A549 (cell line): ENCODE data around the gene GTPBP2. TPM values are rescaled to one million over a fixed set of nuclear protein-coding genes. Genes with fewer than 3 reads are reported as not detected.
A peak's percentile ranks its signal among the peaks of the same experiment; 100 is the strongest.

Experiments
- ATAC-seq, 2 experiments: fragments of 200-7000 bp in 1 of 2; fragments of >200 bp in 1 of 2; cut with Nextera tagmentation in 1 of 2; cut with Tn5 transposase in 1 of 2; 3 replicates each; pipeline versions ENCODE4 v1.8.0 to v1.9.1; 2018 to 2020; ENCODE audit warnings: mild to moderate bottlenecking in 1 of 2, moderate library complexity in 1 of 2
- CTCF ChIA-PET: fragments of 300-600 bp; sonication (Branson Sonifier 250); formaldehyde crosslinking; extraction: SDS; loops from one replicate; lab custom pipeline; 2021; ENCODE audit warnings: antibody characterized with exemption, inconsistent platforms; lab: Yijun Ruan, JAX
- POLR2A ChIA-PET: fragments of 350-600 bp; formaldehyde crosslinking; extraction: SDS; loops from one replicate; lab custom pipeline; 2021; ENCODE audit warnings: antibody characterized with exemption, inconsistent platforms; lab: Yijun Ruan, JAX
- DNase-seq, 2 experiments: peaks; one replicate each; pipeline versions ENCODE4 v3.0.0 to v3.0.0-alpha.2; 2011 to 2016; ENCODE audit warnings: low read depth in 1 of 2, low spot score in 1 of 2
- FAIRE-seq: peaks from 2 replicates; lab custom pipeline; 2011; peaks lifted over from hg19 to GRCh38; lab: Jason Lieb, UNC
- H3K27ac ChIP-seq, 2 experiments: fragments of >200 bp; sonication (Bioruptor Twin); formaldehyde crosslinking; 3 replicates each; pipeline ENCODE4 v1.5.1; 2016 to 2017
- H3K4me1 ChIP-seq: fragments of >200 bp; sonication (Bioruptor Twin); formaldehyde crosslinking; 3 replicates; pipeline ENCODE4 v1.6.1; 2016
- H3K4me2 ChIP-seq: fragments of >200 bp; sonication (Bioruptor Twin); formaldehyde crosslinking; 3 replicates; pipeline ENCODE4 v1.6.1; 2016
- H3K4me3 ChIP-seq: fragments of >200 bp; sonication (Bioruptor Twin); formaldehyde crosslinking; 3 replicates; pipeline ENCODE4 v1.5.1; 2016
- H3K9me3 ChIP-seq: fragments of >200 bp; sonication (Bioruptor Twin); formaldehyde crosslinking; 3 replicates; pipeline ENCODE4 v1.6.1; 2016
- CHD2 ChIP-seq: fragments of 150-350 bp; IDR thresholded peaks from 2 replicates; pipeline ENCODE4 v1.6.1; 2014; ENCODE audit warnings: low read length; ENCODE audit not compliant: partially characterized antibody
- EHMT2 ChIP-seq: fragments of 200-600 bp; sonication (generic); IDR thresholded peaks from 2 replicates; pipeline ENCODE4 v1.6.1; 2016; ENCODE audit warnings: antibody characterized with exemption, low read depth, mild to moderate bottlenecking, moderate library complexity
- FOSB ChIP-seq: fragments of 250-450 bp; sonication (Bioruptor Pico); IDR thresholded peaks from 2 replicates; pipeline ENCODE4 v1.5.0; 2020; ENCODE audit warnings: mild to moderate bottlenecking, moderate library complexity
- FOSL2 ChIP-seq, 2 experiments: fragments of 450-650 bp in 1 of 2; fragments of >200 bp in 1 of 2; sonication (Bioruptor Twin) in 1 of 2; formaldehyde crosslinking; IDR thresholded peaks; 2 replicates each; pipeline versions ENCODE4 v1.5.0 to v1.6.1; 2016 to 2020; ENCODE audit warnings: mild to moderate bottlenecking in 1 of 2, moderate library complexity in 1 of 2
- FOXS1 ChIP-seq: fragments of 250-450 bp; sonication (Bioruptor Pico); IDR thresholded peaks from 2 replicates; pipeline ENCODE4 v1.5.0; 2020; ENCODE audit warnings: mild to moderate bottlenecking, moderate library complexity
- GATA3 ChIP-seq: IDR thresholded peaks from 2 replicates; pipeline ENCODE4 v1.6.1; 2012; ENCODE audit warnings: borderline replicate concordance
- HEYL ChIP-seq: fragments of 250-450 bp; sonication (Bioruptor Pico); IDR thresholded peaks from 2 replicates; pipeline ENCODE4 v1.8.0; 2021; ENCODE audit warnings: mild to moderate bottlenecking, moderate library complexity
- HOXB13 ChIP-seq: fragments of 250-450 bp; sonication (Bioruptor Pico); IDR thresholded peaks from 2 replicates; pipeline ENCODE4 v1.5.0; 2020; ENCODE audit warnings: low read depth, mild to moderate bottlenecking, moderate library complexity
- JUNB ChIP-seq: fragments of >200 bp; sonication (Bioruptor Twin); formaldehyde crosslinking; IDR thresholded peaks from 2 replicates; pipeline ENCODE4 v1.6.1; 2016
- KDM1A ChIP-seq: fragments of 200-600 bp; sonication (generic); IDR thresholded peaks from 2 replicates; pipeline ENCODE4 v1.6.1; 2016; ENCODE audit warnings: low read depth, mild to moderate bottlenecking
- KDM5A ChIP-seq: fragments of 200-600 bp; sonication (generic); IDR thresholded peaks from 2 replicates; pipeline ENCODE4 v1.6.1; 2016; ENCODE audit warnings: antibody characterized with exemption, mild to moderate bottlenecking
- MAFK ChIP-seq: fragments of 450-650 bp; IDR thresholded peaks from 2 replicates; pipeline ENCODE4 v1.6.1; 2014; ENCODE audit not compliant: partially characterized antibody
- NPAS2 ChIP-seq: fragments of 250-450 bp; sonication (Bioruptor Pico); IDR thresholded peaks from 2 replicates; pipeline ENCODE4 v1.8.0; 2022; ENCODE audit warnings: mild to moderate bottlenecking, moderate library complexity, borderline replicate concordance
- POLR2A ChIP-seq: IDR thresholded peaks from 2 replicates; pipeline ENCODE4 v1.6.1; 2012; ENCODE audit warnings: mild to moderate bottlenecking, low read length
- RAD21 ChIP-seq, 2 experiments: fragments of >200 bp in 1 of 2; sonication (Bioruptor Twin) in 1 of 2; formaldehyde crosslinking in 1 of 2; IDR thresholded peaks in 1 of 2; conservative IDR thresholded peaks in 1 of 2; 2 replicates in 1 of 2; 3 replicates in 1 of 2; pipeline ENCODE4 v1.6.1; 2012 to 2018; ENCODE audit warnings: inconsistent platforms in 1 of 2
- RARB ChIP-seq: fragments of 250-450 bp; sonication (Bioruptor Pico); IDR thresholded peaks from 2 replicates; pipeline ENCODE4 v1.8.0; 2021; ENCODE audit warnings: mild to moderate bottlenecking, moderate library complexity
- RCOR1 ChIP-seq: fragments of 150-350 bp; IDR thresholded peaks from 2 replicates; pipeline ENCODE4 v1.6.1; 2014; ENCODE audit warnings: antibody characterized with exemption, low read length, low read depth
- RFX5 ChIP-seq: fragments of 450-650 bp; IDR thresholded peaks from 2 replicates; pipeline ENCODE4 v1.7.1; 2014; ENCODE audit warnings: antibody characterized with exemption, mild to moderate bottlenecking, moderate library complexity
- RNF2 ChIP-seq: fragments of 200-600 bp; sonication (generic); IDR thresholded peaks from 2 replicates; pipeline ENCODE4 v1.6.1; 2016; ENCODE audit warnings: low read depth, mild to moderate bottlenecking, antibody characterized with exemption, moderate library complexity, borderline replicate concordance
- SMC3 ChIP-seq: fragments of >200 bp; sonication (Bioruptor Twin); formaldehyde crosslinking; IDR thresholded peaks from 3 replicates; pipeline ENCODE4 v1.6.1; 2018; ENCODE audit warnings: inconsistent platforms
- TP53 ChIP-seq: fragments of 250-450 bp; sonication (Bioruptor Pico); IDR thresholded peaks from 2 replicates; pipeline ENCODE4 v1.5.0; 2021; ENCODE audit warnings: mild to moderate bottlenecking, moderate library complexity
- ZC3H11A ChIP-seq: fragments of 450-650 bp; IDR thresholded peaks from 2 replicates; pipeline ENCODE4 v1.6.1; 2014; ENCODE audit warnings: antibody characterized with exemption, mild to moderate bottlenecking
- ZFP36 ChIP-seq: fragments of 450-650 bp; IDR thresholded peaks from 2 replicates; pipeline ENCODE4 v1.6.1; 2014; ENCODE audit warnings: borderline replicate concordance; ENCODE audit not compliant: partially characterized antibody
- WGBS: methylation state at CpG from one replicate; pipeline ENCODE4 v1.1.6; 2017; ENCODE audit errors: missing lambda C conversion rate; 5-methylcytosine and 5-hydroxymethylcytosine counted together
- polyA plus RNA-seq, 4 experiments: library from polyadenylated mRNA; depleted of rRNA in 3 of 4; stranded (reverse); fragments of >200 nt; fragmentation: RNase III in 1 of 4; extraction: RNeasy Plus Mini Kit Qiagen cat#74134 plus additional on column Dnase treatment in 1 of 4; gene quantifications; 2 replicates in 3 of 4; 3 replicates in 1 of 4; pipeline ENCODE4 v1.2.3, GENCODE V29; 2011 to 2017
- TF ChIP-seq, protein P1 (sequence below): fragments of >200 bp; sonication (Bioruptor Twin); formaldehyde crosslinking; IDR thresholded peaks from 3 replicates; pipeline ENCODE4 v1.5.1; 2016
- TF ChIP-seq, protein P2 (sequence below): fragments of 450-650 bp; IDR thresholded peaks from 2 replicates; pipeline ENCODE4 v1.6.1; 2014; ENCODE audit warnings: antibody characterized with exemption
- TF ChIP-seq, protein P3 (sequence below): IDR thresholded peaks from 2 replicates; pipeline ENCODE4 v1.6.1; 2012
- TF ChIP-seq, protein P4 (sequence below): fragments of >200 bp; sonication (Bioruptor Twin); formaldehyde crosslinking; IDR thresholded peaks from 2 replicates; pipeline ENCODE4 v1.6.1; 2016

The GTPBP2 gene
- polyA plus RNA-seq, 2 of the 4 experiments (the other 2 are of a cell fraction) = 28.9 to 59.6 TPM

DNA sequence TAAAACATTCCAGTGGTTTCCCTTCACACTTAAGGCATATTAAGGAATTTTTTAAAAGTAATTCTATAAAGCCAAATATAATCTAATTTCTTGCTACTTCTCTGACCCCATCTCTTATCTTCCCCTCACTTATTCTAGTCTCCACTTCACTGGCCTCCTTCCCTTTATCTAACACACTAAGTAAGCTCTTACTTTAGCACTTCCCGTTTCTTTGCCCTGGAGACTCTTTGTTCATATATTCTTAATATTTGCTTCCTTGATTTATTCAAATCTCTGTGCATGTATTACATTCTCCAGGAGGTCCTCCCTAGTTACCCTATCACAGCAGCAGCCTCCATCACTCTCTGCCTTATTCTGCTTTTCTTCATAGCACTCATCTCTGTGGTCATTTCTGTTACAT lies 20.3 kb downstream of the GTPBP2 start:
- TF ChIP-seq FOXS1 (CRISPR knock-in tag) (no peak), RCOR1 (no peak)
- H3K9me3 ChIP-seq = no peaks in the 10 kb centered on the region
- POLR2A ChIA-PET = interaction anchor here (1.0 kb wide), 1 partner anchor 21 kb away, joined by 3 read pairs; no protein-coding TSS in a partner anchor
- DNase-seq = no peak
- H3K27ac ChIP-seq = no peak overlapping the region; a peak in 1 of 6 replicates
- ATAC-seq = no peak
- no peak for FAIRE-seq
- no peak overlapping the region for H3K4me3 ChIP-seq
- H3K4me2 ChIP-seq = no peak overlapping the region
- CTCF ChIA-PET = interaction anchor here (0.6 to 5.6 kb wide), 18 partner anchors 11 to 473 kb away, joined by 3 to 45 read pairs (median 5); partner anchors contain the start of genes GTPBP2, LRRC73 and MRPS18A
- 86% methylated on average over 1 of the region's 1 CpG for WGBS
- H3K4me1 ChIP-seq = no peaks in the 10 kb centered on the region; the same call in 2 of the 3 replicates

DNA sequence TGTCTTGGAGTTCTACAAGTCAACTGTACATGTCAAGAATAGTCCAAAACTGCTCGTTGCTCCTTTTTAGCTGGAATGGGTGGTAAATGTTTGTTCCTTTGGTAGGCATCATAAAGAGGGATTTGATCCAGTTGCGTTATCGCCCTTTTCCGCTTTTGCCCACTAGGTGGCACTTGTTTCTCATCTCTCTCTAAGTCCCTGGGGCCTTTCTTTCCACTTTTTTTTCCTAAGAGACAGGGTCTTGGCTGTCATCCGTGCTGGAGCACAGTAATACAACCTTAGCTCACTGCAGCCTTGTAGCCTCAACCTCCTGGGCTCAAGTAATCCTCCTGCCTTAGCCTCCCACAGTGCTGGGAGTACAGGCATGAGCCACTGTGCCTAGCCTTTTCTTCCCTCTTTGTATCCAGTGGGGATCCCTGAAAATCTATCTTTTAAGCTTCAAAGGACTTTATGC lies 20.7 kb downstream of the GTPBP2 start:
- no peak overlapping the region for H3K4me3 ChIP-seq
- FAIRE-seq (no peak), ATAC-seq (peak; percentile 85 to 86), DNase-seq (peak; percentile 50 to 69)
- no peaks in the 10 kb centered on the region; the same call in 2 of the 3 replicates for H3K4me1 ChIP-seq
- TF ChIP-seq TP53 (CRISPR knock-in tag) = no peak
- TF ChIP-seq EHMT2 = no peak
- TF ChIP-seq ZC3H11A = no peak
- peak; percentile 41; the same call in 2 of the 3 replicates for TF ChIP-seq SMC3
- TF ChIP-seq RAD21 (conservative IDR thresholded peaks at IDR 0.05 in 1 of 2, IDR thresholded peaks at IDR 0.05 in 1 of 2) = peak; percentile 46; a peak in 4 of 5 replicates
- TF ChIP-seq, protein P1, sequence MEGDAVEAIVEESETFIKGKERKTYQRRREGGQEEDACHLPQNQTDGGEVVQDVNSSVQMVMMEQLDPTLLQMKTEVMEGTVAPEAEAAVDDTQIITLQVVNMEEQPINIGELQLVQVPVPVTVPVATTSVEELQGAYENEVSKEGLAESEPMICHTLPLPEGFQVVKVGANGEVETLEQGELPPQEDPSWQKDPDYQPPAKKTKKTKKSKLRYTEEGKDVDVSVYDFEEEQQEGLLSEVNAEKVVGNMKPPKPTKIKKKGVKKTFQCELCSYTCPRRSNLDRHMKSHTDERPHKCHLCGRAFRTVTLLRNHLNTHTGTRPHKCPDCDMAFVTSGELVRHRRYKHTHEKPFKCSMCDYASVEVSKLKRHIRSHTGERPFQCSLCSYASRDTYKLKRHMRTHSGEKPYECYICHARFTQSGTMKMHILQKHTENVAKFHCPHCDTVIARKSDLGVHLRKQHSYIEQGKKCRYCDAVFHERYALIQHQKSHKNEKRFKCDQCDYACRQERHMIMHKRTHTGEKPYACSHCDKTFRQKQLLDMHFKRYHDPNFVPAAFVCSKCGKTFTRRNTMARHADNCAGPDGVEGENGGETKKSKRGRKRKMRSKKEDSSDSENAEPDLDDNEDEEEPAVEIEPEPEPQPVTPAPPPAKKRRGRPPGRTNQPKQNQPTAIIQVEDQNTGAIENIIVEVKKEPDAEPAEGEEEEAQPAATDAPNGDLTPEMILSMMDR = peak; percentile 64
- TF ChIP-seq, protein P2, sequence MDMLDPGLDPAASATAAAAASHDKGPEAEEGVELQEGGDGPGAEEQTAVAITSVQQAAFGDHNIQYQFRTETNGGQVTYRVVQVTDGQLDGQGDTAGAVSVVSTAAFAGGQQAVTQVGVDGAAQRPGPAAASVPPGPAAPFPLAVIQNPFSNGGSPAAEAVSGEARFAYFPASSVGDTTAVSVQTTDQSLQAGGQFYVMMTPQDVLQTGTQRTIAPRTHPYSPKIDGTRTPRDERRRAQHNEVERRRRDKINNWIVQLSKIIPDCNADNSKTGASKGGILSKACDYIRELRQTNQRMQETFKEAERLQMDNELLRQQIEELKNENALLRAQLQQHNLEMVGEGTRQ = no peak
- no peak overlapping the region for H3K4me2 ChIP-seq
- peak overlapping the region in 1 of 2 experiments; percentile 54; a peak in 1 of 6 replicates for H3K27ac ChIP-seq
- no peaks in the 10 kb centered on the region for H3K9me3 ChIP-seq
- CTCF ChIA-PET = interaction anchor here (0.6 to 5.6 kb wide), 21 partner anchors 9 to 474 kb away, joined by 3 to 45 read pairs (median 5); partner anchors contain the start of genes GTPBP2, LRRC73 and MRPS18A
- POLR2A ChIA-PET = interaction anchor here (1.0 kb wide), 1 partner anchor 21 kb away, joined by 3 read pairs; no protein-coding TSS in a partner anchor
- under 1% methylated on average over 5 of the region's 5 CpGs for WGBS

DNA sequence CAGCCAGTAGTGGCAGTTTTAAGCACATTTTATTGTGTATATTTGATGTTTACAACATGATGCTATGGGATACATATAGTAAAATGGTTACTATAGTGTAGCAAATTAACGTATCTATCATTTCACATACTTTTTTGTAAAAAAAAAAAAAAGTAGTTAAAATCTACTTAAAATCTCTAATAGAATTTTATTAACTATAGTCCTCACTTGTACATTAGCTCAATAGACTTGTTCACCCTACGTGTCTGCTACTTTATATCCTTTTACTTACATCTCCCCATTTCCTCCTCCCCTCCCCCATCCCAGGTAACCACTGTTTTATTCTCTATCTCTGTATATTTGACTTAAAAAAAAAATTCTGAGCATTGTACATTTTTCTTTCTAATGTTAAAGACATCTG lies 23.0 kb downstream of the GTPBP2 start:
- Histone ChIP-seq H3K4me1 (no peaks in the 10 kb centered on the region; the same call in 2 of the 3 replicates), H3K4me3 (no peak overlapping the region), H3K9me3 (no peaks in the 10 kb centered on the region), H3K4me2 (no peak overlapping the region), H3K27ac (no peak overlapping the region)
- TF ChIP-seq, protein P3, sequence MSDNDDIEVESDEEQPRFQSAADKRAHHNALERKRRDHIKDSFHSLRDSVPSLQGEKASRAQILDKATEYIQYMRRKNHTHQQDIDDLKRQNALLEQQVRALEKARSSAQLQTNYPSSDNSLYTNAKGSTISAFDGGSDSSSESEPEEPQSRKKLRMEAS = no peak
- TF ChIP-seq, protein P4, sequence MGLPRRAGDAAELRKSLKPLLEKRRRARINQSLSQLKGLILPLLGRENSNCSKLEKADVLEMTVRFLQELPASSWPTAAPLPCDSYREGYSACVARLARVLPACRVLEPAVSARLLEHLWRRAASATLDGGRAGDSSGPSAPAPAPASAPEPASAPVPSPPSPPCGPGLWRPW = no peak
- TF ChIP-seq RNF2 (no peak), JUNB (no peak), EHMT2 (no peak), NPAS2 (CRISPR knock-in tag) (no peak), RARB (CRISPR knock-in tag) (no peak), GATA3 (no peak), HOXB13 (CRISPR knock-in tag) (no peak), HEYL (CRISPR knock-in tag) (no peak), CHD2 (no peak), KDM5A (no peak), POLR2A (no peak), FOXS1 (CRISPR knock-in tag) (no peak), KDM1A (no peak), FOSB (no peak), RFX5 (no peak), ZFP36 (no peak), FOSL2 (IDR thresholded peaks at IDR 0.05) (no peak), FOSL2 (CRISPR knock-in tag; IDR thresholded peaks at IDR 0.05) (no peak), MAFK (no peak)
- FAIRE-seq (no peak), DNase-seq (no peak), ATAC-seq (no peak)
- WGBS = 88% methylated on average over 2 of the region's 2 CpGs
- CTCF ChIA-PET = interaction anchor here (0.7 to 5.6 kb wide), 3 partner anchors 10 to 14 kb away, joined by 4 to 45 read pairs (median 4); no protein-coding TSS in a partner anchor
- POLR2A ChIA-PET = no interaction called here
